ENCODE results near the gene PLEKHG3. TPM values are rescaled to one million over a fixed set of nuclear protein-coding genes. Genes with fewer than 3 reads are reported as not detected.

The PLEKHG3 gene
- total RNA-seq, 1 donor: 11.2 TPM

GRCh38 chr14:64705381-64706118 lies 1.3 kb downstream of the PLEKHG3 start:
- no peak for TF ChIP-seq CTCF (IDR thresholded peaks at IDR 0.05; ENCODE audit: insufficient read depth, low read depth, low read length)
- peak; percentile 63 for DNase-seq (ENCODE audit: low read depth)
- peak overlapping the region; percentile 89 for H3K4me3 ChIP-seq (ENCODE audit: low read depth, low read length)

- no peak for TF ChIP-seq CTCF (IDR thresholded peaks at IDR 0.05; ENCODE audit: insufficient read depth, low read depth, low read length)
Observed at GRCh38 chr14:64706119-64706592, 1.9 kb downstream of the PLEKHG3 start.

GRCh38 chr14:64706593-64707193 lies 2.5 kb downstream of the PLEKHG3 start:
- peak; percentile 96 for DNase-seq (ENCODE audit: low read depth)
- no peak for TF ChIP-seq CTCF (IDR thresholded peaks at IDR 0.05; ENCODE audit: insufficient read depth, low read depth, low read length)
- H3K4me3 ChIP-seq (ENCODE audit: low read depth, low read length): peak overlapping the region; percentile 7

More at GRCh38 chr14:64706119-64706592, 1.9 kb downstream of the PLEKHG3 start:
- no peak for DNase-seq (ENCODE audit: low read depth)
- peak overlapping the region; percentile 89 for H3K4me3 ChIP-seq (ENCODE audit: low read depth, low read length)

- peak; percentile 89 for DNase-seq (ENCODE audit: low read depth)
- no peak overlapping the region for H3K4me3 ChIP-seq (ENCODE audit: low read depth, low read length)
- TF ChIP-seq CTCF (IDR thresholded peaks at IDR 0.05; ENCODE audit: insufficient read depth, low read depth, low read length): no peak
Observed at GRCh38 chr14:64707661-64708060, 3.4 kb downstream of the PLEKHG3 start.

GRCh38 chr14:64708148-64709004 lies 4.2 kb downstream of the PLEKHG3 start:
- no peak for DNase-seq (ENCODE audit: low read depth)
- TF ChIP-seq CTCF (IDR thresholded peaks at IDR 0.05; ENCODE audit: insufficient read depth, low read depth, low read length): no peak
- peak overlapping the region; percentile 18 for H3K4me3 ChIP-seq (ENCODE audit: low read depth, low read length)

DNA sequence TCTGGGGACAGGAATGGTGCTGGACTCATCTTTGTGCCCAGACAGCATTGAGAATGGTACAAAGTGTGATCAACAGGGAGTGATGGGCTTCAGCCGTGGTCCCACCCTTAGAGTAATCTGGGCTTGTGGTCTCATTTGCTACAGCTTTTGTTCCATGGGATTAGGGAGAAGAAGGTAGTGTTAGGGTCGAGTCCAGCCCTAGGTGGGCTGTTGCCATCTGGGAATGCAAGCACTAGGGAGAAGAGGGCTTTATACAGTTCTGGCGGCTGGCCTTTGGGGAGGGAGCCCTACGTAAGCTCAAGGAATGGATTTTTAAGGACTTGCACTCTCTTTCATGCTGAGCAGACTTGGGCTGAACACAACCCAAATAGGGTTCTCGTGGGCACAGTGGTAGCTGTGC lies 4.9 kb downstream of the PLEKHG3 start:
- TF ChIP-seq CTCF (IDR thresholded peaks at IDR 0.05; ENCODE audit: insufficient read depth, low read depth, low read length): no peak
- no peak overlapping the region for H3K4me3 ChIP-seq (ENCODE audit: low read depth, low read length)
- DNase-seq (ENCODE audit: low read depth): no peak
